DMS153 treated with DMSO at 0.1 percent for 48 hours (cell line): ENCODE results near the gene PLOD2.
"Not testable (repeated sequence)": the region's sequence is repeated elsewhere in the genome, so short reads cannot be mapped to it uniquely, and the experiment has no call there.

Experiments used
- DNase-seq: peaks from one replicate; lab custom pipeline; 2025; ENCODE audit not compliant: unreplicated experiment; lab: John Stamatoyannopoulos, UW

The PLOD2 gene

DNA sequence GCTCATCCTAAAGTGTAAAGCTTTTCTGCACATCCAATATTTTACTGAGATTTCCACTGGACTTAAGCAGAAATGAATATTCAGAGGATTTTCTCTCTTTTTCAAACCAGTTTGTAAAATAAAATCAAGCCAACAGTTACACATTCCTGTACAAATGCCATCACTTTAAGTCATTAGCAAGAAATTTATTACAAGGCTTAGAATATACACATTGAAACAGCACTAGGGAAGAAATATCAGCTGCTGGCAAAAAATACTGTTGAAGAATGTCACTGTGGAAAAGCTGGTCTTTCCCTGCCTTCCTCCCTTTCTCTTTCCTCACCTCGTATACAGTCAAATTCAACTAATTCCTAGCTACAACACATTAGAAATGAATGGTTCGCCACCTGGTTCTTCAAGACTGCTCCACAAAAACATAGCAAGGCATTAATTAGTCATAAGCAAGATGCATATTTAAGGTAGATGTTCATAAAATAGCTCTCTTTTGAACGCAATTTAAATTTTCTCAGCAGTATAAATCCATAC is 21.3 kb downstream of the PLOD2 start:
- DNase-seq: no peak

DNA sequence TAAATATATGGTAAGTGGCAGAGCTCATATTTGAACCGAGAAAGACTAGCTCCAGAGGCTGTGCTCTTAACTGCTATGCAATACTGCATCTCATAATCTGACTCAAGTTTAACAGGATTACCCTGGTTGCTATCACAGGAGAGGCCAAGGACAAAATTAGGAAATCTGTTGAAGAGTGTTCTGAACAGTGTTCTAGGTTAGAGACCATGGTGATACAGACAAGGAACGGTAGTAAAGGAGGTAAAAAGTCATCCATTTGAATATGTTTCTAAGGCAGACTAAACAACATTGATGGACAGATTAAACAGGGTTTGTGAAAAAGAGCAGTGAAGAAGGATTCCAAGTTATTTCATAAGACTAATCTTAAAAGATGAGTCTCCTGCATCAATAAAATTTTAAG is 22.1 kb downstream of the PLOD2 start:
- DNase-seq: no peak

DNA sequence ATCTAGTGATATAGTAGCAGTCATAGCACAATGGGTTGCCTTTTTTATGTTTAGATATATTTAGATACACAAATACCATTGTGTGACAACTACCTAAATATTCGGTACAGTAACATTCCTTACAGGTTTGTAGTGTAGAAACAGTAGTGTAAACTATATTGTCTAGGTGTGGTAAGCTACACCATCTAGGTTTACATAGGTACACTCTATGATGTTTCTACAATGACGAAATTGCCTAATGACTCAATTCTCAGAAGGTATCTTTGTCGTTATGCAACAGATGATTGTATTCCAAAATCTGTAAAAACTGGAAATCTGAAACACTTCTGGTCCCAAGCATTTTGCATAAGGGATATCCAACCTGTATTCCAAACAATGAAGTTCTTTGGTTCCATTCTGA is 24.3 kb downstream of the PLOD2 start:
- DNase-seq: no peak

DNA sequence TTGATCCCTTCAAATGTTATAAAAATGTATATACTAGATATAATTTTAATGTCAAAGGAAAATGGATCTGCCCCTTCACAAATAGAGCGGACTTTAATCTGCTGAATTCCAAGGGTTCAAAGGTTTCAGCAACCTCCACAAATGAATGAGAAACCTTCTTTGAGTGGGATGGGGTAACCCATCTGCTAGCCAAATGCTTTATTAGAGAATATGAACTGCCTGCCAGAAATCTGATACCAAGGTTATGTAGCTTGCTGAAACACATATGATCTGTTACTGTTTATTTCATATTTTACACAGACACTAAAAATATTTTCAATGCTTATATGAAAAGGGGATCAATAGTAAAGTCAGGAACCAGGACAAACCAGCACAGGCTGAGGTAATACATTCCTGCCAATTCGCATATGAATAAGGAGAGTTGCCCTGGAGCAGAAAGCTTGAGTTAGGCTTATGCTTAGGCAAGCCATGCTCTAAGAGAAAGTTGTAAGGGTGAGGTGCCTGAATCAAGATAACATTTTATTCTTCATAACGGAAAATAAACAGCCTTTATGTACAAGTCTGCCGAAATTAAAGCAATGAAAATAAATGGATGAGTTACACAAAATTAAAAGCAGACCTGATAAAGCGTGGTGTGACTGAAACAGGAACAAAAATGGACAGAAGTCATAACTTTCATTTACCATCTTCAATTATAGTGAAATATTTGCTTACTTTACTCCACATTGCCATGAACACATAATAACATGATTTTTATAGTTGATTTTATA is 26.5 kb downstream of the PLOD2 start:
- no peak for DNase-seq

DNA sequence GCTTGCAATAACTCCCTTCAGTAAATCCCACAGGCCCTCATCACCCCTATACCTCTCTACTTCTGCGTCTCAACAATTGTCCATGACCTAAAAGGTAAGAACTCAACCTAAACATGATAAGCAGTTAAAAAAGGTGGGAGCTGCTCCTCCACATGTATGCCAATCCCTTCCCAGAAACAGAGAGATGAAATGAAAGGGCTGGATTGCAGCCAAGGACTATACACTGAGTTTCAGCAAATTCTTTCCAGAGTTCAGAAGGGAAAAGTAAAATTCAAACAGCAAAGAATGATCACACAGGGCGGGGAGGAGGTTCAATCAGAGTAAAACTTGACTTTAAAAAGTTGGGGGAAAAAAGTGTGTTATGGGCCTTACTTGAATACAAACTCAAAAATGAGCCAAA is 27.5 kb downstream of the PLOD2 start:
- no peak for DNase-seq

DNA sequence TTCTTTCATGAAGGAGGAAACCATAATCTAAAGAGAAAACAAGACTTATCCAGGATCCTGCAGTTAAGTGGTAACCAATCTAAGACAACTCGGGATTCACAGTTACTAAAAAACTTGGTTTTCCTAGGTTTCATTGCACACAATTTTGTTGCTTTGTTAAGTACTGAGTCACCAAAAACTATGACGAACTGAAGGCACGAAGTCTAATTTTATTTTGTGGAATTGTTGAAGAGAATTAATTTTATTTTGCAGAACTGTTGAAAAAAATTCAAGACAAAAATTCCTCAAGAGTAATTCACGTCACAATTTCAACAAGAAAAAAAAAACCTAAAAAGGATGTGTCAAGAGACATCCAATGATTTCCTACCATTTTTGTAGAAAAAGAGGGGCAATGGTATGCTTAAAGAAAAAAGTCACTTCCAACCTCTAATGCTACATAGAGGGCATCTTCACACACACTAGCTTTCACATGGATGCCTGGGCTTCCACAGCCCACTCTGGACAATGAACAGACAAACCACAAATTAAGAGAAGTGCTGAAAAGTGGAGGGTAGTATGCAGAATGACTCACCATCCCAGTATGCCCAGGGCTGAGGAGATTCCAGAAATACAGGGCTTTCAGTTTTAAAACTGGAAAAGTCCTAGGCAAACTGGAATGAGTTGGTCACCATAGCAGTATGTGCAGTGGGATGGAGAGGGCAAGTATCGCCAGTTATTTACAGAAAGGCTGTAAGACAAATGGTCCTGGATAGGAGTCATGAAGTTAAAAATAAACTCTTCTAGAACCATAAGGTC is 29.2 kb downstream of the PLOD2 start:
- DNase-seq: no peak

DNA sequence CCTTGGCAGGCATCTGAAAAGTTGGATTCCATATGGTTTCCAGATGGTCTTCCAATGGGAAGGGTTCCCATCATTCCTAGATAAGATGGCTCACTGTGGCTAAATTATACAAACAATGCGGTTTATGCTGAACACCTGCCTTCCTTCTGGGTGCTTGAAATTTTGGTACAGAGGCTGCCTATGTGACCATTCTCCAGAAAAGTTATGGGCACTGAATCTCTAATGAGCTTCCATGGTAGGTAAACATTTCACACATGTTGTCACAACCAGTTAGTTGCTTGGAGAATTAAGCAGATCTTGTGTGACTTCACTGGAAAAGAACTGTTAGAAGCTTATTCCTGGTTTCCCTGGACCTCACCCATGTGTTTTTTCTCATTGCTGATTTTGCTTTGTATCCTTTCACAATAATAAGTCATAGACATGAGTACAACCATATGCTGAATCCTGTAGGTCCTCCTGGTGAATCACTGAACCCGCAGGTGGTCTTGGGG is 30.1 kb downstream of the PLOD2 start:
- no peak for DNase-seq

DNA sequence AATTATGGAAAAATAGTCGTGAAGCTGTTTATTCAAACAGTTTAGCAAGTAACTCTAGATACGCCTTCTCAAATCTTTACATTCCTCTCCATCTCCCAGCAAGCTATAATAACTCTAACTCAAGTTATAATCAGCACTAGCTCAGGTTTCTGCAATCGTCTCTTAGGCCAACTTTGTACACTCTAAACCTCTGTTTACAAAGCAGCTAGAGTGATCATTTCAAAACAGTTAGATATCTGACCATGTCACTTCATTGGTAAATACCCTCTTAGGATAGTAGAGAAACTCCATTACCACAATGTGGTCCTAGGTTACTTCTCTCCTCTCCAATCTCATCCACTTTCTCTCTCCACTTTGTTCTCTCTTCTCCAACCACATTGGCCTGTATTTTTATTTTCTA is 31.2 kb downstream of the PLOD2 start:
- DNase-seq: no peak

DNA sequence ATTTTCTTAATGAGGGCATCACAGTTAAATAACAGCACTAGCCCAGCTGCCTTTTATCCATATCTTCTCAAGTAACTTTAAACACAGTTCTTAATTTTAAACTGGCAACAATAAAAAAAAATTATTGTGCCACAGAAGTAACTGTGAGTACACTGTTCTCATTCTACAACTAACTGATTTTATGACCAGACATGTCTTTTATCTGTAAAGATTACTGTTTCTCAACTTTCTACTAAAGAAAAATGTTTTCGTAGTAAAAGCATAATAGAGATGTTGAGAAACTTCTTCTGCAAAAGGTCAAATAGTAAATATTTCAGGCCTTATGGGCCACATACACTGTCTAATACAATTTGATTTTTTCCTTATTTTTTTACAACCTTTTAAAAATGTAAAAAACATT is 32.0 kb downstream of the PLOD2 start:
- no peak for DNase-seq

DNA sequence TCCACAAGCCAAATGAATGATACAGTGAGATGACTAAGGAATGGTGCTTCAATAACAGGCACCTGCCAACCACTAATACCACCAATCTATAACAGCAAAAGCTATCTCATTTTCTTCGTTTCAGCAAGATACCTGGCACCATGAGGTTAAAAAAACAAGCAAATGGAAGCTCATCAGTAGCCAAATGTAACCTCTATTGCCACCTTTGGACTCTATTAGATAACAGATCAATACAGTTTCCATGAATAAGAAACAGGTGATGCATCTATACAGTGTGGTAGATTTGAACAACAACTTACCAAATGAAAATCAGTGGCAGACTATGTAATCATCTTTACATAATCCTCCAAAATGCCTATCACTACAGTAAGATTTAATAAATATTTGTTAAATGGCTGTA is 32.8 kb downstream of the PLOD2 start:
- no peak for DNase-seq

DNA sequence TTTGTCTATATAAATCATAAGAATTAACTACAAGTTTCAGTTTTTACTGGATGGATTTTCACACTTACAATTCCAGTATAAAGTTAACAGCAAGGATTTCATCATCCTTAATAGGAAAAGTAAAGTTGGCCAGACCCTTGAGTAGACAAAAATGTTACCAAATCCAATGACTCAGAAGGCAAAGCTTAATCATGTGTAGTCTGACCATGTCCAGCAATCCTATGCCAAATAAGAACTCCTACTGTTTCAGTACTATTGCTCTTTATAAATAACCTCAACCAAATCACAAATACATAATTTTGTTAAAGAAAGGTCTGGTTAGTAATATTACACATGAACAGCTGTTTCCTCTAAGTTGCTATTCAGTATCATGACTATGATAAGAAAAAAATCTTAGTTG is 35.0 kb downstream of the PLOD2 start:
- DNase-seq: no peak

DNA sequence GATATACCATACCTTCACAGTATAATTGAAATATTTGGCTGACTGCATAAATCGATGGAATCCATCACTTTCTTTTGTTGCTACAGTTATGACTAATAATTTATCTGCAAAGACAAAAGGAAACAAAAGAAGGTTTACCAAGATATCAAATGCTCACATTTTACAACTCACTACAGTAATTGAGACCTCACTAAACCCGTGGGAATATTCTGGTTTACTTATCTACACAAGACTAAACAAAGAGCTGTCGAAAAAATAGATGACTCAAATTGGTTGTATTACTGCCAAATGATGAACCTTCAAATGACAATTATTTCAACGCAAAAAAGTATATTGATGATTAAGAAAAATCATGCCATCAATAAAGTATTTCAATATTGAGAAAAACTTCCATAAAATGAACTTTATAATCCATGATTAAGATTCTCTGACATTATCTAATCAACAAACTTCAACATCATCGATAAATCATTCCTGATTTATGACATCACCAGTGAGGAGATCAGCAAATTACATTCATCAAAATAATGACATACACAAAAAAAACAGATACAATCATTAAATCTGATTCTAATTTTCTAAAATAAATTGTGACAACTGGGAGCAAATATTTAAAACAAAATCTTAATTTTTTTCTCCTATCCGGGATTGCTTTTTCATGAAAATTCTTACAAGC is 36.7 kb downstream of the PLOD2 start:
- no peak for DNase-seq

DNA sequence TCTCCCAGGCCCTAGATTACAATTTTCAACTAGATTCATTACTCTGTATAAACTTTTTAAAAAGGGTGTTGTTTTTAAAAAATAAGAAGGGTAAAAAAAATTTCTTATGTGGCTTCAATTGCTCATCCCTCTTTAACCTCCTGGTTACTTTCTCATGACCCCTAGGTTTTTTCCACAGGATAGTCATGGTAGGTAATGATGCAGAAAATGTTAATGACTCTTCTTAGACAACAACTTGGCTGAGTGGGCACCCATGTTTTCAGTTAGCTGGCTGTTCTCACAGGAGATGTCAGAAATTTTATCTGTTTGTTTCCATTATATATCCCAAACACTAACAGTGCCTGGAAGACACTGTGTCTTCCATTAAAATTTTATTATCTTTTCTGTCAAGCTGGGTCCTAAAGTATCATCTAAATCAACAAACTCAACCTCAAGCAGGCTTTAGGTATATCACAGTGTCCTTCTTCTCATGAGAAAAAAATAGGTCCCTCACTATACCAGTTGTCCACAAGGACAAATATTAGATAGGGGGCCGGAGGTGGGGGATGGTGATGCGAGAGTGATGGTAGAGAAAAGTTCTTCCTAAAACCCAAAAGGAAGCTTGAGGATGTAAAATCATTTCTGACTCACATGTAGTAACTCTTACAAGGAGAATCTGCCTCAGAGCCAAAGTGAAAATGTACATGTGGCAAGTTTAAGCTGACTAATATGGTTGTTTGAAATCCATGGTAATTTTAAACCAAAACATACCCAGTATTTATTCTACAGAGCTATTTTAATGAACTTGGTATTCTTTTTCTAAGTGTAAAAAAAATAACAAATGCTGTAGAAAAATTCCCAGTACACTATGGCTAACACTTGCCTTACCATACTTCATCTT is 43.3 kb downstream of the PLOD2 start:
- no peak for DNase-seq

DNA sequence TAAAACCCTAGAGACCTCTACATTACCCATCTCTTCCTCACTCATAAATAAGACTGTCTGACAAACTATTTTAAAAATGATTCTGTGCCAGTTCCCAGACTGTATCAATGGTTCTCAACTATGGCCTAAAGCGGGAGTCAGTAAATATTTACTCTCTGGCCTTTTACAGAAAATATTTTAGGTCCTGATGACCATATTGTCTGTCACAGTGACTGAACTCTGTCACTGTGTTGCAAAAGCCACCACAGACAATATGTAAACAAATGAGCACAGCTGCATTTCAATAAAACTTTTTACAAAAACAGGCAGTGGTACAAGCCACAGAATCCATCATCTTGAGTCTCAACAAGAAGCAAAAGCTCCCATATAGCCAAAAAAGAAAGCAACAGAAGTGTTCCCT is 45.4 kb downstream of the PLOD2 start:
- DNase-seq: no peak

DNA sequence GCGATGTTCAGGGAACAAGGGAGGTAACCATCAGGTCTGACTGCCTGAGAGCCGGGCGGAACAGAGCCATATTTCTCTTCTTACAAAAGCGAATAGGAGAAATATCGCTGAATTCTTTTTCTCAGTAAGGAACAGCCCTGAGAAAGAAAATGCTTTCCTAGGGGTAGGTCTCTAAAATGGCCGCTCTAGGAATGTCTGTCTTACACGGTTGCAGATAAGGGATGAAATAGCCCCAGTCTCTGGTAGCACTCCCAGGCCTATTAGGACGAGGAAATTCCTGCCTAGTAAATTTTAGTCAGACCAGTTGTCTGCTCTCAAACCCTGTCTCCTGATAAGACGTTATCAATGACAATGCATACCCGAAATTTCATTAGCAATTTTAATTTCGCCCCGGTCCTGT is 47.2 kb downstream of the PLOD2 start:
- DNase-seq: not testable (repeated sequence)

DNA sequence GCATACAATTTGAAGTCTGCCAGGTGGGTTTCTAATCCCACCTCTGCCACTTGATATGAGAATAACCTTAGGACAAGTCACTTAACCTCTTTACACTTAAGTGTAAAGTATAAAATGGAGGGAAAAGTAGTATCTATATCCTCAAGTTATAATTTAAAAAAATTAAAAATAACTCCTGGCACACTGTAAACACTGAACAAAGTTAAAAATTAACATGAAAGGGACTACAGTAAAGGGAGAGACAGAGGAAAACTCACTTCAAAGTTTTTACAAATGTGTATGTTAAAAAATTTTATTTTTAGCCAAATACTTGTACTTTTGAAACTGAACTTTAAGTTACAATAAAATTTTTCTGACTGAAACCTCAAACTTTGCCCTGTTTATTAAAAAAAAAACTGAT is 49.6 kb downstream of the PLOD2 start:
- DNase-seq: no peak

DNA sequence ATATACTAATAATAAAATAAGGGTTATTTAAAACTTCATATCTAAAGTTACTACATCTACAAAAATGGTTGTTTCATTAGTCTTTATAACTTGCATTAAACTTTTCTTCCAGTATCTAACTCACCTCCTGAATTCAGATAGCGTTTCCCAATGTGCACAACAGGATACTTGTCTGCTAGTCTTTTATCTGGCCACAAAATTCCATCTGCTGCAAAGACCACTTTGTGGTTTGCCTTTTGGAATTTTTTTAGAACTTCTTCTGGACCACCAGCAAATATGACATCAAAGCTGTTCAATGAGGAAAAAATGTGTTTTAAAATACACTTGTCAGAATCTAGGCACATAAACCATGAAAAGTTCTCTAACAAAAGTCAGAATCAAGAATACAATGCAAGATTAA is 50.8 kb downstream of the PLOD2 start:
- no peak for DNase-seq

DNA sequence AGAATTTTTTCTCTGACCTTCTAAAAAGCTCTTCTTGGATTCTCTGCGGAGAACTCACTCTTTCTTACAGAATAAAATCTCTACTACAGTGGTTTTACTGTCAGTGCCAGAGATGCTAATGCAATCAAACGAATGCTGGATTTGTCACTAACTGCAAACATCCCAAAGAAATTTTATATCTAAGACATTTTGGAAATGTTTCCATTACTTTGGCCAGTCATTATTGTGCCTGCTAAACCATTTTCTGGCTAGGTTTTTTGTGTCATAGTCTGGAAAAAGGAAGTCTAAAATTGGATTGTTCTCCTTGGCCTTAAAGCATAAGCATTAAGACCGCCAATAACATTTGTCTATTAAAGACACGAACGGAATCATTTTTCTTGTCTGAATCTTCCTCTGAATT is 54.0 kb downstream of the PLOD2 start:
- DNase-seq: no peak

DNA sequence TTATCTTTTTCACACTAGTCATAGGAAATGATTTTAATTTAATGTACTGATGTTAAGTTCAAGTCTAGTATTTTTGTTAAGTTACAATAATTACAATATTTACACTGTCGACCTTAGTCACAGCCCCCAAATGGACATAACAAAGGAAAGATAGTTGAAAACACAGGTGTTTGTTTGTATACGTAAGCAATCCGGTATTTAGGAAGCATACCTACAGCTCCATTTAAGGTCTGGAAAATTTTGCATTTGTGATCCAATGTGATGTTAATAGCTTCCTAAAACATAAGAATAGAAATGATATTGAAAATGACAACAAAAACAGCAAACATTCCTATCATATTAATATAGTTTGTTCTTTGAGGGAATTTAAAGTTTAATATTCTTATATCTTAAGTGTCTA is 56.9 kb downstream of the PLOD2 start:
- DNase-seq: no peak

DNA sequence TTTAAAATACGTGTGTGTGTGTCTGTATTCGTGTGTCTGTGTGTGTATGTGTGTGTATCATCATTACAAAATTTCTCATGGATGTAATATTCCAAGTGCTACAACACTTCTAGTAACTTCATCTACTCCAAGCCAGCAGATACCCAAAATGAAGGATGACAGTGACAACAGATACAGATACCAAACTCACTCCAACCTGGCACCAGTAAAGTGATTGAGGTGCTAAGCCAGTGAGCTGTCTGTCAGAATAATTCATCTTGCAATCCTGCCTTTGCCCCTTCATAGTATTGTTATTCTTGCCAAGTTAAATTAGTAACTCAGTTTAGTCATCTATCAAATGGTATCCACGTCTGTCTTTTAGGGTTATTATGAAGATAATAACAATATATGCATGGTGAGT is 58.1 kb downstream of the PLOD2 start:
- no peak for DNase-seq

DNA sequence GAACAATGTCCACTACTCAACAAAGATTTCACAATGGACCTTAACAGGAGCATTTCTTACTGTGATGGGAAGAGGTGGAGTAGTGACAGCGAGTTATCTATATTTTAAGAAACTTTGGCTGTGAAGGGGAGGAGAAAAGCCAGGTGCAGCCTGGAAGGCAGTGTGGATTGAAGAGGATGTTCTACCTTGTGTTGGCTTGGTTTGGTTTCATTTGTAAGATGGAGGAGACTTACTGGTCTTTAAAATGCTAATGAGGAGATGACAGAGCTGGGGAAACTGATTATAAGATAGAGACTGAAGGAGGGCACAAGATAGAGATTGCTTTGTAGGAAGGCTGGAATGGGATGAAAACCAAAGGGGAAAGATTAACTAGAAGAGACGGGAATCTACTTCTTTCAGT is 59.4 kb downstream of the PLOD2 start:
- DNase-seq: no peak
